HG02938 (cell line): Measurements from ENCODE around the gene TBC1D4.
"Not testable (repeated sequence)": the region's sequence is repeated elsewhere in the genome, so short reads cannot be mapped to it uniquely, and the experiment has no call there.

ENCODE experiments used
- ATAC-seq: cut with Tn5 transposase; IDR thresholded peaks from one replicate; pipeline ENCODE4 v1.9.1; 2021; ENCODE audit warnings: mild to moderate bottlenecking, moderate library complexity; ENCODE audit not compliant: unreplicated experiment

The TBC1D4 gene

DNA sequence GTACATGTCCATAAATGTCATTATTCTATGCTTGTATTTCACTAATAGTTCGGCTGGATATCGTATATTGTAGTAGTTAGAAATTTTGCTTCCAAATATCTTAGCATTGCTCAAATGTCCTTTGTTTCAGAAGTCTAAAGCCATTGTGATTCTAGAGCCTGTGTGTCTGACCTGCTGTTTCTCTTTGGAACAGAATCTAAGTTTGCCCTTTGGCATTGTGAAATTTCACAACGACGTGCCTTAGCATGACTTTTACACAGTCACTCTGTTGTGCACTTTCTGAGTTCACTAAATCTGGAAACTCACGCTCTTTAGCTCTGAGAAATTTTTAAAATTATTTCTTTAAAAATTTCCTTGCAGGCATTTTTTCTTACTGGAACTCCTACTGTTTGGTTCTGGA, 152.2 kb downstream of the TBC1D4 start:
- ATAC-seq = no peak

DNA sequence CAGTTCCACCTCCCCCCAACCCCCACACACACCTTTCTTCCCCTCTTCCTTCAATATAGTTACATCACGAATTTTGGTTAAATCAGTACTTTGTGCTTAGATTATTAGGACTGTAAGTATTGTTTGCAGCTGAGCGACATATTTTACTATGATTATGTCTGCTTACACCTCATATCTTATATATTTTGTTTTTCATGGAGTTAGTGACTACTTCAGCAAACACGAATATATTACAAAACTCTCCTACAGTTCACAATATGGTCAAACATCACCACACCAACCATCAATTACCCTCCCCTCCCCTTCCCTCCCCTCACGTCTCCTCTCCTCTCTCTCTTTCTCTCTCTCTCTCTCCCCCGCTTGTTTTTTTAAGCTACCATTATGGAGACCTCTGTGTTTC, 152.9 kb downstream of the TBC1D4 start:
- ATAC-seq = no peak

DNA sequence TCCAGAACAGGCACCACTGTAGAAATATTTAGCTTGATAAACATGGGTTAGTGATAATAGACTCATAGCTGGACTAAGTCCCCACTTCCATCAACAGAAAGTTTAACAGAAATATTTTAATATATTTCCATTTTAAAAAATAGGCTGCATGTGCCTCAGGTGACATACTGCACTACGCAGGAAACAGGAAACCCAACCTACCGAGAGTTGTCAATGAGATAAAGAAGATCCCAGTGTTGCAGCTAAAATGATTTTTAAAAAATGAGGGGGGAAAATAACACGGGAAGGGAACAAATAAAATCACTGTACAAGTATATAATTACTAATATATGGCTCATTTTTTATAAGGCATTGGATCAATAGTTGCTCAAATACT, 154.8 kb downstream of the TBC1D4 start:
- ATAC-seq = peak; percentile 5

DNA sequence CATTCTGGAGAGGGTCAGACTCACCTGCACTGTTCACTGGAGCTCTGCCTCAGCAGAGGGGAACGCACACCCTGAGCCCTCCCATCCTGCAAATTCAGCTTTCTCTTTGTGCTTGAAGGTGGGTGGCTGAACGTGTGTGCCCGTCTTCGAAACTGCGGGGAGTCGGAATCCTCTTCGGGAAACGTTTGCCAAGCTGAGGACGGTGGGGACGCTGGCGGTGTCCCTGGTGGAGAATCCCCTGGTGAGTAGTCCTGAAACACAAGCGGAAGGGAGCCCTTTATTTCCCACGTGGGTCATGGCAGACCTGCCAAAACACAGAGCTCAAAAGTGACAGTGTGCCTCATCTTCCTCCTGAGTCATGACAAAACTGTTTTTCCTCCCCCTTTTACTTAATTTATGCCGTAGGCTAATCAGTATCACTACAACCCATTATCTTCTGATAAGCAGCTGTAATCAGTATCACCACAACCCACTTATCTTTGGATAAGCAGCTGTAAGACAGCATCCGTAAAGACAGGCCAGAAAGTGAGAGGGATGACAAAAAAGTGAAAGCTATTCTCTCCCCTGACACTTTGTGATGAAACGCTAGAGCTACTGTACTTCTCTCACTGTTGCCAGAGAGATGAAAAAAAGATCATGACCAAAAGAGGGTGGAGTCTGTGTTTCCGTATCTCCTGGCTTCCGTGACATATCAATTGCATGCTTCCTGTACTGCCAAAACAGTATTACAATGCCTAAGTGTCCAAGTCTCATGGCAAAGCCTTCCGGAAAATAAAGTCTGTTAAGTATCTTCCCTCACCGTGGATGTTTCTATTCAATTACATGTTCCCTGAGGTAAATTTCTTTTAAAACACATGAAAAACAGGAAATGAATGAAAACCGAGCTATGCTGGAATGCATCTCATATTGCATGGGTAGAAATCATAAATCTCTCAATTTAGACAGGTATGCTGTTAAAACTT, 155.5 kb downstream of the TBC1D4 start:
- ATAC-seq = peak; percentile 96

DNA sequence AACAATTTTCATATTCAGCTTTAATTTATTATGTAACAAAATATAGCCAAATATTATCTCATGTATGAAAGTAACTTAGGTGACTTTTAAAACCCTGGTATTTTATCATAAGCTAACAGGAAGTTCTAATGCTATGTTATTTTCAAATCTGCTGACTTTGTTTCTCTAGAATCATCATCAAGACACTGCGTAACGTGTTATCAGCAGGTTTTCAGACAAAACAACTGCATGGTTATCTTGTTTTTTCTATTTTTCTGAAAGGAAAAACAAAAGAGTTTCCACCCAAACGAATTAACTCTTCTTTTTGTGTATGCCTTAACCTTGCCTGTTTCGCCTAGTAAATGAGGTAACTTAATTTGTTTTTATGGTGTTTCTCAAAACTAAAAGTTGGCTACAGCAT, 156.3 kb downstream of the TBC1D4 start:
- no peak for ATAC-seq

DNA sequence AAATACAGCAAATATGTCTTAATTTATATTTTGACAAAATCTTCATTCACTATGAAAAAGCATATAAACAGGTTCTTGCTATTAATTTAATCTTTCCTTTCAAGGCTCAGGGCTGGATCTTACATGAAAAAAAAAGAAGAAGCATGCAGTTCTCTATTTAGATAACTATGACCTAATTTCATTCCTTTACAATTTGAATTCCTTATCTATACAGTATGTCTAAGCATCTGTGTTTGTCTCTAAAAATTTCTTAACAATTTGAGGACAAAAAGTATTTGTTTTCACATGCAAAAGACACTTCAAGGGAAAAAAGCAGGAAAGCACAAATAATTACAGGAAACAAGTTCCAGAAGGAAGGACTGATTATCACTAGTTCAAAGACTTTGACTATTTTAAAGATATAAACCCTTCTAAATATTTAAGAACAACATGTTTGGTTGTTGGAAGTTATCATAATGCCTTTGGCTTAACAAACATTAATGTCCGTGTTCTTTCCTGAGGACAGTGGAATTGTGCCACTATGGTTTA, 157.5 kb downstream of the TBC1D4 start:
- no peak for ATAC-seq

DNA sequence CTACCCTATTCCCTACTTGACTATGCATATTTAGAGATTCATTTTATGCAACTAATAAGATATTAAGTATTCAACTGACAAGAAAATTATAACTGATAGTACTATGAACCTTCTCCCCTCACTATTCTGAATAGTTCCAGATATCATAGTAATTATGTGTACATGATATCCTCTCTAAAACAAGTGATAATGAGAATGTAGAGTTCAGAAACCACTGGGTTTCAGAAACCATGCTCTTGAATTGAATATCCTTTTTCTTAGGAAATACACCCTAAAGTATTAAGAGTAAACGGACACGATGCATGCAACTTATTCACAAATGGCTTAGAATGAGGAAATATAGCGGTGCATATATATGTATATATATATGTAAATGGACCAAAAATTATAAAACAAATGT, 160.9 kb downstream of the TBC1D4 start:
- ATAC-seq = no peak

DNA sequence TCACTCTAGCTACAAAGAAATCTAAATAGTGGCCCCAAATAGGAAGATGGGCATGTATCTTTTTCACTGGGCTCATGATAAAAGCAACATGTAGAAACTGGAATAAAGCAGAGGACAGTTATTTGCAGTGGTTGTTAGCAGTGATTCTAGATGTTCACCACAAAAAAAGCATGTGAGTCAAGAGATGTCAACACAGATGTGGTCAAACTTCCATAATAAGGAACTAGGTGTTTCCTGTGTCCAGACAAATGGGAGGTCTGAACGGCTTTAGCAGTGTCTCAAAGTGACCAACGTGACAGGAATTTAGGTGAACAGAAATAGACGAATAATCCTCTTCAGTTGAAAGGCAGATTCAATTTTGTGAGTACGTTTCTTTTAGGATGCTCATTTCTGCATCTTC, 162.7 kb downstream of the TBC1D4 start:
- no peak for ATAC-seq

DNA sequence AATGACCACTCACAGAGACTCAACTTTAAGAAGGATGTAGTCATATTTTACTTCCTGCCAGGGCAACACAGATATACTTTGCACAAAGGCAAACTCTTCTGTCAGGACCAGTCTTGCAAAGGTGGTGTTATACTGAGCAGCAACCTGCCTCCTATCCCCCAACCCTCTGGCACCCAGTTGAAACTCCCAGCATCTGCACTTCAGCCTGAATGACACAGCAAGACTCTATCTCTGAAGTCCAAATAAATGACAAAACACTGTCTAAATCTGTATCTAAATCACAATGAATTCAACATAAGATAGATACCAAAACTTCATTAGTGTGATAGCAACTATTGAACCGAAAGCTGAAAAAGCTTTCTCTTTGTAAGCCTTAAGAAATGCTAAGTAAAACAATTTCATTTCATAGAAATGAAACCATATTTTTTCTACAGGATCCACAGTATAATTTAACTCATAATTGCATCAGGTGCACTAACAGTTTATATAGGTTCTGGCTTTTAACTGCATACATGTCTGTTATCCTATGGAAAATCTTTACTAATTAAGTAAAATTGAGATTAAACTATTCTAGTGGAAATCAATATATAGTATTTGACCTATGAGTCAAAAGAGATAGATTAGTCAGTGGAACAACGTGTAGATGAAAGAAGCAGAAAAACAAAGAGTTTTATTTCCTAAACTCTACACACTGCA, 163.7 kb downstream of the TBC1D4 start:
- no peak for ATAC-seq

DNA sequence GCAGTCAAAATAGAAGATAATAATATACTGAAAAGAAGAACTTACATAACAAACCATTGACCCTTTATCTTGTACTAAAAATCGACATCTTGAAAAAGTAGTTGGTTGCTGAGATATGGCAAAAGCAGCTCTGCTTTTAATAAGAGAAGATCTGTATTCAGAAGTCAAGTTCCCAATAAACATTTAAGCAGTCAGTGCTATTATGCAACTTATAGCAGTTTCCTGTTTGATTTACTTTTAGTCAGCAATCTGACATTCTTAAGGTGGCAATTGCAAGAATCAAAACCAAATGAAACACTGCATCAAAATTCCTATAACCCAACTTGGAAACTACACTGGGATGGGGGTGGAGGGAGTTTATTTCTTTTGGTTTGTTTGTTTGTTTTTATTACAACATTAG, 165.5 kb downstream of the TBC1D4 start:
- ATAC-seq = no peak

DNA sequence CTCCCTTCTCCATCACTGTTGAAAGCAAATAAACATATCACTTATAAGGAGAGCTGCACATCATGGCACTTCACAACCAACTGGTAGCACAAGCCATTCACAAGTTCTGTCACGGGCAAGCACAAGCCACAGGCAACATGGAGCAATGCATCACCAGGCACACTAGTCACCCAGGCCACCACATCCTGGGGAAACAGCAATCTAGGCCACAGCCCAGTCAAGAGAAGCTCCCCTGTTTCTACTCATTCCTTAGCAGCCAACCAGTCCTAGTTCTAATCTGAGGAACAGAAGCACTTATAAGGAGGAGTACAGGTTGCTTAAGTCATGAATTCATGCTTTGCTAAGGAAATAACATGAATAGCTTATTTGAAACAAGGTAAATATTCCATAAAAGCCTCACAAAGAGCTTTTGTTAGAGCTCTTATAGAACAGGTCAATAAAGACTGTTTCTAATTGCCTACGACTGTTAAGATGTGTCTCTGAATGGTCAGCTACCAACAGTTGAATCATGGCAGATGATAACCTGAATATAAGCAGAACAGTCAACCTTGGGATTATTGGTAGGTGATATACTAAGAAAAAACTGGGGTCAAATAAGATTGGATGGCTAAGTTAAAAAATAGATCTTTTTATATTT, 169.0 kb downstream of the TBC1D4 start:
- no peak for ATAC-seq

DNA sequence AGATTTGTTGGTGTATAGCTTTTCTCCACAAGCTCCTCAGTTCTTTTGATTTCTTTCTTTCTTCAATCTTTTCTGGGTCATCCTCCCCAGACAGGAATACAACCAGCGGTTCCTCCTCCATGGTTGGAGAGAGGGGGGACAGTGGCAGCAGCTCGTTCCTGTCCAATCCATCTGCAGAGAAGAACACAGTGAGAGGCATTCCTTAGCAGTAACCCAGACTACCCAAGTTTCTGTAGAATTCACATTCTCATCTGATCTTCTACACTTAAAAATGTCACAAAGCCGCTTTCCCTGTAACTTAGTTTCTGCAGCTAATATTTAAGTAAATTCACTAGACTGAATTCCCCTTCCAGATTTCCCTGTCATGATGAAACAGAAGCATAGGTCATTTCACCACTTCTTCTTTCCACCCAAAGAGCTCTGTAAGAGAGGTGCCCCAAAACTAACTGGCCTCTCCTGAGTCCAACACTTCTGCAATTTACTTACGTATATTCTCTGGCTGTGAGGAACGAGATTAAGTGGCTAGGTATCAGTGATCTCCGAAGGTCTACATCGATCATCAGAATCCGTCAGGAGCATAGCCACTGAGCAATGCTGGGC, 171.9 kb downstream of the TBC1D4 start:
- no peak for ATAC-seq

DNA sequence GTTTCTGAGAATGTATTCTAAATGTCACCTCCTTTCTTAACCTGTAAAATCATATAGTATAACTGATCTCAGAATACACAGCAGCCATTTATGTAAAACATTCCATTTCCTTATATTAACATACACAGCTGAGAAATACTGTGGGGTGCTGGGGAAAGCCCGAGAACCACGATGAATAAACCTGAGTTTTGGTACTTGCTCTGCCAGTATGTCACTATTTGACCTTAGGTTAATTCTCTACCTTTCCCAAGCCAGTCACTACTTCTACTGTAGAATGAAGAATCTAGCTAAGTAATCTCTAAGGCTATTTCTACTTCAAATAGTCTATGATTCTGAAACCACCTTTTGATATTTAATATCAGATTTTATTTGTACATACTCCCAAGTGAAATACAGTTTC, 173.7 kb downstream of the TBC1D4 start:
- ATAC-seq = no peak

DNA sequence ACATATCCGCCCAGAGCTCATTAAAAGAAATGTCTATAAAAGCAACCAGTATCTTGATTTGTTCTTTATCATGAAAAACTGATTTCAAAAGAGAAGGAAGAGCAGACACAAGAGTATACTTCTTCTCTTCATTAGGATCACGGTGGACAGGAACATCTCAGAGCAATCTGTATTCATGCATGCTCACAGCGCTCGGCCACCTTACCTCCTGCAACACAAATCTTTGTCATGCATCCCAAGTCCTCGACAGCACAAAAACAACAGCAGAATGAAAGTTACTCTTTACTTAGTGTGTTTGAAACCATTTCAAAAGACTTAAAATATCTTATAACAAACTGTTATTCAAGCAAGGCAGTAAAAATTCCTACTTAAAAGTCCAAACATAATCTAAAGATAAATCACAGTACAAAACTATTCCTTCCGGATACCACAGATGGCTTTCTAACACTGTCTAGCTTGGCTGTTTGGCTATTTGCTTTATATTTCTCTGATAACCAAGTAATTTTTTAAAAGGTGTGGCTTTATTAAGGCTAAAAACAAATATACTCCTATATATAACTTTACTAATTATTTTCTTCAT, 174.5 kb downstream of the TBC1D4 start:
- ATAC-seq = no peak

DNA sequence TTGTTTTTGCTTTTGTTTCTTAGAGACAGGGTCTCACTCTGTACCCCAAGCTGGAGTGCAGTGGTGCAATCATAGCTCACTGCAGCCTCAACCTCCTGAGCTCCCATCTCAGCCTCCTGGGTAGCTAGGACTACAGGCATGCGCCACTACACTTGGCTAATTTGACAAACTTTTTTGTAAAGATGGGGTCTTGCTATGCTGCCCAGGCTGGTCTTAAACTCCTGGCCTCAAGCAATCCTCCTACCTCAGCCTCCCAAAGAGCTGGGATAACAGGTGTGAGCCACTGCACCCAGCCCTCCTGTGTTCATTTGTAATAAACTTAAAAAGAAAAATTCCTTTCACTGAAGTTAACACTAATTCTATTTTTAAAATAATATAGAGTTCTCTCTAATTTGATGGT, 175.0 kb downstream of the TBC1D4 start:
- ATAC-seq = not testable (repeated sequence)

DNA sequence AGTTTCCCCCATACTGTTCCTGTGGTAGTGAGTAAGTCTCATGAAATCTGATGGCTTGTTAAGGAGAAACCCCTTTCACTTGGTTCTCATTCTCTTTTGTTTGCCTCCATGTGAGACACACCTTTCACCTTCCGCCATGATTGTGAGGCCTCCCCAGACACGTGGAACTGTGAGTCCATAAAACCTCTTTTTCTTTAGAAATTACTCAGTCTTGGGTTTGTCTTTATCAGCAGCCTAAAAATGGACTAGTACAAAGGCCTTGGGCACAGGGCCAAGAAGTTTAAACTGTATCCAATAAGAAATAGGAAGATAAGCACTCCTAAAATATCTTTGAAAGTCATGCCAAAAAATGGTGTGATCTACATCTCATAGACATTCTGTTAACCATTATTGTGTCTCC, 176.9 kb downstream of the TBC1D4 start:
- ATAC-seq = no peak

DNA sequence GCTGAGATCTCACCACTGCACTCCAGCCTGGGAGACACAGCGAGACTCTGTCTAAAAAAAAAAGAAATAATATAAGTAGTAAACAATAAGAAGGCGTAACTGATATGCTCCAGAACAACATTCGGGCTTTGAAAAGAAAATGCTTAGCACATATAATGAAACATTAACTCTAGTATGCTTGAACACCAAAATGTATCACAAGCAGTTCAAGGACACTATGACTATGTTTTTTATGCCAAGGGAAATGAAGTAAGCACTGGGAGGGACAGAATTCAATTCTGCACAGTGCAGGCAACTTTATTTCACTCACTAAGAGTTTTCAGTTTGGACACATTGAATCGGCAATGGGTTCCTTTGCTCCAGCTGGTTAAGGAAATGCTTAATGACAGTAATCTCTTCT, 178.7 kb downstream of the TBC1D4 start:
- ATAC-seq = no peak

DNA sequence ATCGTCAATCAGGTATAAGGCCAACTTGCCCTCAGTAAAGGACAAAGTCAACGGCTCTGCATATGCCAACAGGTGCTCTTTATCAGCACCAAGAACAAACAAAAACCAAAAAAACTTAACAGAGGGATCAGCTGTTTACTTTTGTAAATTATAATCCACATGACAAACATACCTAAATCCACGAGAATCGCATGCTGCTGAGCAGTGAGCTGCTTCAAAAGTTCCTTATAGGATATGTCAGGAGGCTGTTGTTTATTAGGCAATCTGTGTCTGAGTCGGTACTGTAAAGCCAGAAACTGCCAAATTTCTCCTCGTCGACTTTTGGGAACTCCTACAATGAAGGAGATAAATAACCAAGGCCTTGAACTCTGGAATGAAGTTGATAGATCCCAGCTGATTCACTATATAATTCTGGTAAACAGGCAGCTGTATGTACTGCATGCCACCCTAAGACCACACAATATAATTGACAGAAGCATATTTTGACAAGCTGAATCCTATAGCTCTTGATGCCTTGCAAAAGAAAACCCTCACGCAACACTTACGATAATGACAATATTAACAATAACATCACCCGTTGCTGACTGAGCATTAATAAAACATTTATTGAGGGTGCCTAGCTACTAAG, 179.8 kb downstream of the TBC1D4 start:
- no peak for ATAC-seq

DNA sequence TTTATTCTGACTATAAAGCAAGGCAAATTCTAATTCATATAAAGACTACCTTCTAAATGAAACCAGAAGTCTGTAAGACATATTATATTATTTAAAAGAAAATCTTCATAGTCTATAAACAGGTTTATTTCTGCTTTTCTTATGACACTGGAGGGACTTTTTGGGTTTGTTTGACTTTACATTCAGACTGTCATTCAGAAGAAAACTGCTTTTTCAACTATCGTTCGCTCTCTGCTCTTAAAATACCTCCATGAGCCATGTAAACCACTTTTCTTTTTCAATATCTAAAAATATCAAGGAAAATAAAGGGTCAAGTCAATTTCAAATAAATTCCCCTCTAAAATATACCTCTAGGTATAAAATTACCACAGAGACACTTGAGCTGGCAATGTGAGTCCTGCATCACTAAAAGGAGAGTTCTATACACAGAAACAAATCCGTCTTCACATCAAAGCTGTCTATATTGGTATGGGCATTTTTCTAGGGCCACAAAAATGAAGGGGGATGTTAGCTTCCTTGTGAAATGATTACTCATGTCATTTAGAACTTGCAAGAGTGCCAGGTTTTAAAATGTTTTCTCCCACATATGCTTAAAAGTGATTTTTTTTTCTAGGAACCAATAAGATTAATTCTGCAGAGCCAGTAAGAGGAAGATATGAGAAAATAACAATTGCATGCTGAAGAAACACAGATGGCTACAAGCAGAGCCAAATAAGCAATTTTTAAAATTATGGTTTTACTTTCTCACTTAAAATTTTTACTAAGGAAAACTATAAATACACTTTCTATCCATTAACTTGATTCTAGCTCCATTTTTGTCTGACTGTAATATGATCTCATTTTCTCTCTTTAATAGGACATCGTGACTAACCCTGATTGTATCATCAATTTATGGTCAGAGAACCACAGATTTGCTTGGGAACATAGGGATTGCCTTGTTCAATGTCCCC, 181.8 kb downstream of the TBC1D4 start:
- ATAC-seq = no peak
